DMS79 (cell line): ENCODE measurements around the gene PDE1C.

ENCODE experiments used
- DNase-seq: peaks from one replicate; lab custom pipeline; 2025; lab: John Stamatoyannopoulos, UW

Gene PDE1C

DNA sequence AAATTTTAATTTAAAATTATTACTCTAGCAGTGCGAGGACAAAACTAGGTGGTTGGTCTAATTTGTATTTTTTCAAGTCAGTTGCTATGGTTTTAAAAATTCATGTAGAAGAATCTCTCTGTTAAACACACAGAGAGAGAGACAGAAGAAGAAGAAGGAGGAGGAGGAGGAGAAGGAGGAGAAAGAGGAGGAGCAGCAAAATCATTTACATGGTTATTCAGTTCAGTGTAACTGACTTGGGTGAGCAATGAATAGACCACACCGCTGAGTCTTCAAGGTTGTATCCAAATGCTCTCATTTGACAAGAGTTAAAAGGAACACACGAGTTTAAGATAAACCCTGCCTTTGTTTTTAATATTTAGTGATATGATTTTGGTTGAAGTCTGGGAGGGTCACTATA, 131.1 kb downstream of the PDE1C start:
- DNase-seq, result no peak

DNA sequence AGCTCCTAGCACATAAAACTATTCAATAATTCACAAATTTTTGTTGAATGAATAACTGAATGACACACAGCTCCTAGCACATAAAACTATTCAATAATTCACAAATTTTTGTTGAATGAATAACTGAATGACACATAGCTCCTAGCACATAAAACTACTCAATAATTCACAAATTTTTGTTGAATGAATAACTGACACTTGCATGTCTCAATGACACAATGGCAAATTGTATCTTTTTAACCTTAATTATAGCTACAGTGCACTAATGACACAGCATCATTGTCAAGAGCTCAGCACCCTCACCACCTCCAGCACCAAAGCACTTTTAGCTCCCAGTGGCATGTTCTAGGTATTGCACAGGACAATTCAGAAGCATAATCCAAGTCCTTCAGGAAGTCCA, 131.6 kb downstream of the PDE1C start:
- DNase-seq, result no peak

DNA sequence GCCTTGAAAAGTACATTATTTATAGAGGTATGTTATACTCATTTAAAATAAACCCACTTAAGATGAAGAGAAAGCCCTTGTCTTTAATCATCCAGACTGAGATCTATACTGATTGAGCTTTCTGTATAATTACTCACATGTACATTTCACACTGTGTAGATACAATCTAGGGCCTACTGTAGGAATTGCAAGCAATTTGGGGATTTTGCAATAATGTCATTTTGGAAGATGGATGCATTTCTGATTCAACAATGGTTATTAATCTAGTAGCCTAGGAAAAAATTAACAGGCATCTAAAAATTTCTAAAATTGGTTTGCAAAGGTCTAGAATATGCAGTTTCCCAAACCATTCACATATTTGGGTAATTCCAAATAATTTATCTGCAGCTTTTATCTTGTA, 132.2 kb downstream of the PDE1C start:
- no peak for DNase-seq

DNA sequence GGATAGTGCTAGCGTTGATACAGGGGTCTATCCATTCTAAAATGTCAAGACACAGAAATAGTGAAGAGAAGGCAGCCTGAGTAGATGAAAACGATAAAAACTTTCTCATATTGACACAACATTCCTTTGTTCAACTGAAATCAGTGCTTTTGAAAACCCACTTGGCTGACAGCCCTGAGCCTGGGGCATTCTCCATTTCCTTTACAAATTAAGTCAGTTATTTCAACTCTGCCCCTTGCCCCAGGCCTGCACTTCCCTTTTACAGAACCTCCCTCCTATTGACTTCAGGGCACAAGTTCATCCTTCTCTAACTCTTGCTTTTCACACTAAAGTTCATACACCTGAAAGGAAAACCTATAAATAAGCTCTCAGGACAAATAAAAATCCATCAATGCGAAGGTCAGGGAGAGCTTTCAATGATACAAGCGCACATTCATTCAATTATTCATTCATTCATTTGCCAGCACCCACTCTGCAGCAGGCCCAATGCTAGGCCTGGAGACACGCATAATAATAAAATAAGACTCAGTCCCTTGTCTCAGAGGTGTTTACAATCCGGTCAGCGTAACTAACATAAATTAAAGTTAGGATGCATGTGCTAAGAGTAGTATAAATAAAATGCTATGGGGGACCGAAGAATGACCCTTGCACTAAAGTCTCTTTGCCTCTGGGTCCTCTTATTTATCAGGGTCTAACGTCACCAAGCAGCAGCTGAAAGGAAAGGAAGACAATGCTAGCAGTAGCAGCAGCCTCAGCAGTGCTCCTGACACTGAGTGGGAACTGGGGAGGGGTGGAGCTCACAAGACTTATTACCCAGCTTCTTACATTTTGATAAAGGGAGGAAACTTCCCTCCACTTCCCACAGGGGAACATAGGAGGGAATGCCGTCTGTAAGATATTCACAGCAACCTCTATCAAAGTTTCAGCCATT, 134.8 kb downstream of the PDE1C start:
- no peak for DNase-seq

DNA sequence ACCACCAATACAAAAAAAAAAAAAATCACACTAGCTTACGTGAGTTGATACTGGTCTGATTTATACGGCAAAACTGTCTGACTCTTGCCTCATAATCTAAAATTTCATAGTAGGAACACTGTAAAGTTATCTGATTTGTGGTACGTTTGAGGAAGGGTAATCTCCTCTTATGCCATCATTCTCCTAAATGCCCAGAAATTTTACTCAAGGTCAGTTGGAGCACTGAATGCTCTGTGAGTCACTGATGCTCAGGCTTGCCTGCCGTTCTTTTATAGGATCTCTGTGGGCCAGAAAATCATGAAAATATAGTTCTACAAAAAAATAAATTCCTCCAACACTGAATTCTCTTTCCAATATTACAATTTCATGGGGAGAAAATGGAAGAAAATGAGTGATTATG, 135.7 kb downstream of the PDE1C start:
- DNase-seq, result no peak

DNA sequence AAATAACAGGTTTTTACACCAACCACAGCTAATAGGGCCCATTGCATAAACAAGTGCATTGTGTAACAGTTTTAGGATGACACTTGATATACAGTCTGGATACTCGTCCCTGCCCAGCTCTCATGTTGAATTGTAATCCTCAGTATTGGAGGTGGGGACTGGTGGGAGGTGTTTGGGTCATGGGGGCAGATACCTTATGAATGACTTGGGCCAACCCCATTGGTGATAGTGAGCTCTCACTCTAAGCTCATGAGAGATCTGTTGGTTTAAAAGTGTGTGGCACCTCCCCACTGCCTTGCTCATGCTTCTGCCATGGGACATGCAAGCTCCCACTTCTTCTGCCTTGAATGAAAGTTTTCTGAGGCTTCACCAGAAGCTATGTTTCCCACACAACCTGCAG, 136.7 kb downstream of the PDE1C start:
- no peak for DNase-seq

DNA sequence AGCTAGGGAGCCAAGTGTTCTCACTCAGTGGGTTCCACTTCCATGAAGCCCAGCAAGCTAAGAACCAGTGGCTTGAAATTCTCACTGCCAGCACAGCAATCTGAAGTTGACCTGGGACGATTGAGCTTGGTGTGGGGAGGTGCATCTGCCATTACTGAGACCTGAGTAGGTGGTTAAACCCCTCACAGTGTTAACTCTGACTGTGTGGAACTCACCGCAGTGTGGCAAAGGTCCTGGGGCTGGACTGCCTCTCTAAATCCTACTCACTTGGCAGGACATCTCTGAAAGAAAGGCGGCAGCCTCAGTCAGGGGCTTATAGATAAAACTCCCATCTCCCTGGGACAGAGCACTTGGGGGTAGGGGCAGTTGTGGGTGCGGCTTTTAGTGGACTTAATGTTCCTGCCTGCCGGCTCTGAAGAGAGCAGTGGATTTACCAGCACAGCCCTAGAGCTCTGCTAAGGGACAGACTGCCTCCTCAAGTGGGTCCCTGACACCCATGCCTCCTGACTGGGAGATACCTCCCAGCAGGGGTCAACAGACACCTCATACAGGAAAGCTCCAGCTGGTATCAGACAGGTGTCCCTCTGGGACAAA, 143.1 kb downstream of the PDE1C start:
- no peak for DNase-seq

DNA sequence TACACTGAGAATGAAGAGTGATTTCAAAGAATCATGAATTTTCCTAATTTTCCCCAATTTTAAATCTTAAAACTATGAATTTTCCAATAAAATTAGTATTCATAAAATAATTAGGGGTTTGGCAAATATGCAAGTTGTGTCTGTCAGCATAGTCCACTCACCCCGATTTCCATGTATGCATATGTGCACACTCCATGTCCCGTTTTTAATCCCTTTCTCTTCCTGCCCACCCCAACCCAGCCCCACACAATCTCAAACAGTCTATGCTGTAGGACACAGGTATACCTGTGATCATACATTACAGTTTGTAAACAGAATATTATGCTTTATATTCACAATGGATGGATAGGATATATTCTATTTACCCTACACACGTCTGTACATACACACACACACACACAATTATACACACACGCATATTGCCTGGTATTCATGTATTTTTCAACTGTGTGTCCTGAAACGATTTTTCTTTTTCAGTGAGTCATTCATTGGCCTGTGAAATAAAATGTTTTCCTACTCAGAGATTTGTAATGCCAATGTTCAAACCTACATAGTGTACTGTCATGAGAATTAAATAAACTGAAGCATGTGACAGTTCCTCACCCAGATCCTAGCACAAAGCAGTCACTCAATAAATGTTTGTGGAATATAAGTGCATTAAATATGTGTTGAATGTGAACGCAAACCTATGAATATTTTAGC, 144.3 kb downstream of the PDE1C start:
- DNase-seq, result no peak

DNA sequence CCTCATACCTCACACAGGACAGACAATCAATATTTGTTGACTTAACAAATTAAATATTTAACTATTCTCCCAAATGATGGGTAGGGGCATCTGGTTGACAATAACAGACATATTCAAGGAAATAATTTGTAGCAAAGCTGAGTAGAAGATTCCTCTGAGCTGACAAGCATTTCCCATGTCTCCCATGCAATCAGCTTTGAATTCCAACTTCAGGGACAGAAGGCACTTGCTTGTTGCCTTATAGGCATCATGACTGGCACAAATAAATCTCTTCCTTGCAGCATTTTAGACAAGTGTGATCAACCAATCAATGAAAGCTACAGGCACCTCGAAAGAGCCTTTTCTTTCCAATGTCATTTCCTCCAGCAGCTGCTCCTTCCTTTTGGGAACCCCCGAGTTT, 146.0 kb downstream of the PDE1C start:
- DNase-seq, result no peak

DNA sequence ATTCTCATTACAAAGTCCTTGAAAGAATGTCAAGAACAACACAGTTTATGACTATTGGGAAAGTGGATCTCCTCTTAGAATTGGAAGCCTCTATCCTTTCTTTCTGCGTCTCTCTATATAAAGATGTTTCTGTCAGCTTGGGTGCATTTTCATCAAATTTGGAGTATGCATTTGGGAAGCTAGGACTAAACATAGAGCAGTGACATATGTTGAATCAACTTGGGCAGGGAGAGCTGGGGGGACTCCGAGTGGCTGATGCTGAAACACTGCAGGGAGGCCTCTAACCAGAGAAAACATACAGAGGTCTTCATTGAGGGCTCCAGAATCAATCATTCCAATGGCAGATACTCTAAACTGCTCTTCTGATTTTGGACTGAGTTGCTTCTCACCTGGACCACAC, 147.4 kb downstream of the PDE1C start:
- no peak for DNase-seq

DNA sequence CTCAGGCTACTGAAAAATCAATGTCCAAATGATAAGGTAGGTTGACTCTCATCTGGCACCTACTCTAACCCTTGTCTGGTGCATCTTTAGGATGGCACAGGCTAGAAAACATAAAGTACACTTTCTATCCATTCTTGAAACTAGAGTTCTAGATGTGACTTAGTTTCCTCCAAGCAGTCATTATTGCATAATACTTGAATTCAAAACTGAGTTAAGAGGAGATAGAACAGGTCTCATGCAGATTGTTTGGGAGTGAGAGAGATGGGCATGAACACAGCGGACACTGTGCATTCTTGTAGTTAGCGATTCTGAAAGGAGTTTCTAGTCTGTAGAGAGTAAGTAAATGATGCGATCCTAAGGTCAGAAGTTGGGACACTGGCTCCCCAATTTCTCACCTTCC, 149.2 kb downstream of the PDE1C start:
- DNase-seq, result no peak

DNA sequence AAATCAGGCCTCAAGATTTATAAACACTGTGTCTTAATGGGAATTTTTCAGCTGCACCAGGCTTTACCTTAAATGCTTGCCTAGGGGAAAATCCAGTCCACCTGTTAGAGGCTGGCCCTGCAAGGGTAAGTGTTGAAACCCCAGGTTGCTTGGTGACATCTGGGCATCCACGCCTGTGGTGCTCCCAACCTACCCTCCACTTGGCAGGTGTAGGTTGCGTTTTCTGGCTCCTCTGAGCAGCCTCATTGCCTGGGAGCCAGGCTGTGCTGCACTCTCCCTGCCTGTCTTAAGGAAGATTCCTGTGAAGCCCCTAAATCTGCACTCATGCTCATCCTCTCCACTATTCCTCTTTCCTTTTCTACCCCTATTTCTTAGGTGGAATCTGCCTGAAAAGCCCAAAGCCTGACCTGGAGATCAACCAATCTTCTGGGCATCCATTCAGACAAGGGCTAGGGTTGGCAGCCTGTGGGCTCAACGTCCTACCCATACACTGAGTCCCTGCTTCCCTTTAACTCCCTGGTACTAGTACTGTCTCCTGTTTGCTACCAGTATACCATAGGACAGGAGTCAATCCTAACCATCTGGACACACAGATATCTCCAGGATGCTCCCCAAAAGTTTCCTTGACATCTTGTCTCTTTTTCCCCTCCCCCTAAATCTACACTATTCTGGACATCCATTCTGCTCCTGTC, 150.4 kb downstream of the PDE1C start:
- DNase-seq, result no peak

DNA sequence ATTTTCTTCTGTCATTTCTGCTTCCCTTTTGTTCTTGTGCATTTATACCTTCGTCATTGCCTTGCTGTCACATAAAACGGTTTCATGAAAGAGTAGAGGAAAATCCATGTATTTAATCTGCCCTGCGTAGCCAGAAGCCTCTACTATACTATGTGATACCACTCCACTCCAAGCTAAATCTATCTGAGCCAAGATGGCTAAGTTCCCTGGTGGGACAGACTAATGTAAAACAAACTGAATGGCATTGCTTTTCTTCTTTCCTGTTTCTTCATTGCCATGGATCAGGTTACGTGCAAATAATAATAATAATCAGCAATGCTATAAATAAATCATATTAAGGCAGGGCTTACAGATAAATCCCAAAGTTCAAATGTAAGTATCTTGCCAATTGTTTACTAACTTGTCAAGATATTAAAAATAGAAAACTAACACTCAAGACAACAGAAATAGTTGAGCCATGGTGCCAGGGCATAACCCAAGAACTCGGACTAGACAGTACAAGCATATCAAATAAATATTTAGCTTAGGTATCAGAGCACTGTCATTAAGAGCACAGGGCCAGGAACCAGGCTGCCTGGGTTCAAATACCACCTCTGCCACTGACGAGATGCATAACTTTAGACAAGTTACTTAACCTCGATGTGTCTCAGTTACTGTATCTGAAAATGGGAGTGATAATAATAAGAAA, 151.4 kb downstream of the PDE1C start:
- no peak for DNase-seq

DNA sequence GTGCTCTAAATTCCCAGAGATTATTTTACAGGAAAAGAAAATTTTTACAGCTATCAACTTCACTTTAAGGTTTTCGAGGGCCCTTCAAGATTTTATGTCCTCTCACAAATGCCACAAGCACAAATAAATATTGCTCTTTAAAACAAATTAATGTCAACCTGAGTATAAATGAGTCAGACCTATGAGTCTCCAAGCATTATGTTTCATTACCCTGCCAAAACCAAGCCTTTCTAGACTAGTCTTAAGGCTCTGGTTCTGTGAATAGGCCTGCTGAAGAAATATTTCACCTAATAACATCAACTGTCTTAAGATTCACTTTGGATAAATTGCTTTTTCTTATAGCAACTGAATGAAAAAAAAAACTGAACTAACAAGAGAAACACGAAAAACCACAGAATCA, 153.0 kb downstream of the PDE1C start:
- DNase-seq, result no peak

DNA sequence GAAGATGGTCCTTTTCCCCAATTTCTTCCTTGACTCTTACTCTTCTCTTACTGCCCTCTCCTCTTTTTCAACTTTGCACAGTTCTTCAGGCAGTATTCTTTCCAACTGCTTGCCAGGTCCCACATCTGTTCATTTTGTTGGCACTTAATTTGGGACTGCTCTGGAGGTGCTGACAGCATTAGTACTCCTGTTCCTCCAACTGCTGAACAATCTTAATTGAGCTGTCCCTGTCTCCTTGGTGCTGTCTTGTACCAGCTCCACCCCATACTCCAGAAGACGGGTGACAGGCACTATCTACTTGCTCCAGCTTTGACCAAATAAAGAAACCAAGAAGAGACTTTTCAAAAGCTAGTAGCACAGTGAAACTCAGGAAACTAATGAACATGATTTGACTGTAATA, 160.0 kb downstream of the PDE1C start:
- DNase-seq, result no peak

DNA sequence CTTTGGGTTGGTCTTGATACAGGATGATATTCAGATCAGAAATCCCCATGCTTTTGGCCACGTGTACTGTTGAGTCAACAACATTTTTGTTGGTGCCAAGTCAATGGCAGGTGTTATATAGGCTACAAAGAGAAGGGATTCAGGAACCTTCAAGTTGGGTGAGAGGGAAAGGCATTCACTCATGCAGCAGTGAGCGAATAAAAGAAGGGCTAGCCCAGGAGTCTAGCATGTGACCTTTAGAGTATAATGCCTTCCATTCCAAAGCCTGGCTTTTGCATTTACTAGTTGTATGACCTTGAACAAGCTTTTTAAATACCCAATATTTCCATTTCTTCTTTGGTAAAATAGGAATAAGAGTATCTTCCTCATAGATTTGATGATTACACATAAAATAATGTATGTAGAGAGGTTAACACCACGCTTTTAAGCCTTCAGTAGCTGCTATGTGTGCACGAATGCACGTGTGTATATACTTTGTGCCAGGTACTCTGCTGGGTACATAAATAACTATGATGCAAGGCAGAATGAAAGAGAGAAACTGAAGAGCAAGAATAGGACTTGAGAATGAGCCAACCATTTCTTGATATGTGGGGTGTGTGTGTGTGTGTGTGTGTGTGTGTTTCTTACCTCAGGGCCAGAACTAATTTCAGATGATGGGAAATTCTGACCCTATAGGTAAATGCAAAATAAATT, 163.6 kb downstream of the PDE1C start:
- no peak for DNase-seq

DNA sequence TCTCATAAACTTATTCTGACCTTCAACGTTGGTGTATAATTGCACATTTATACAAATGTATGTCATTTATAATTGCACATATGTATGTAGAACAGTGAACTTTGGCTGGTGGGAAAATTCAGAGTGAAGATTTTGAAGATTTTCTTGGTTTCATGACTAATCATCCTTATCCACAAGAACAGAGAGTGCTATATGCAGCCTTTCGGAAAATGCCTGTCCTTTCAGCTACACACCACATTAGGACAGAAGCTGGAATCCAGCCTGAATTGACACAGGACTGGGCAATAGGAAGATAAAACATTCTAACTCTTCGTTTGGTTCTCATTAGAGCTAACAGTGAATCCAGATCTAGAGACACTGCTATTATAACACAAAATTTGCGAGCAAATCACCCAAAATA, 166.2 kb downstream of the PDE1C start:
- DNase-seq, result no peak

DNA sequence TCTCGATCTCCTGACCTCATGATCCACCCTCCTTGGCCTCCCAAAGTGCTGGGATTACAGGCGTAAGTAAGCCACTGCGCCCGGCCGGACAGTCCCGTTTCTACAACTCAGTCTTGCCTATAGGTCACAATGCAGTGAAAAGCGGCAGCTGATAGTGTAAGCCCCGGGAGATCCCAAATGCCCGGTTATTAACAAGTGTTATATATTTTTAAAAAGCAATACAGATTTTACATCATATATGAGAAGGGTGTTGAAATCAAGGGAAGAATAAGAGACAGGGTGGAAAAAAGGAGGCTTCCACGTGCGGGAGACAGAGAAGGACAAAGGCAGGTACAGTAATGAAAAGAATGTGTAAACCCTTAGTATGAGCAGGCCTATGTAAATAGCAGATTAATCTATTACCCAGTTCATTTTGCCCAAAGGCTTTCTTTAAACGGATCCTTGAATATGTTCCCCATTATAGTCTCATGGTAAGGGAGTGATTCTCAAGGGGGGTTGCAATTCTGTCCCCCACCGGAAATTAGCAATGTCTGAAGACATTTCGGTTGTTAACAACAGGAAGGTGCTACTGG, 170.8 kb downstream of the PDE1C start:
- DNase-seq, result no peak

DNA sequence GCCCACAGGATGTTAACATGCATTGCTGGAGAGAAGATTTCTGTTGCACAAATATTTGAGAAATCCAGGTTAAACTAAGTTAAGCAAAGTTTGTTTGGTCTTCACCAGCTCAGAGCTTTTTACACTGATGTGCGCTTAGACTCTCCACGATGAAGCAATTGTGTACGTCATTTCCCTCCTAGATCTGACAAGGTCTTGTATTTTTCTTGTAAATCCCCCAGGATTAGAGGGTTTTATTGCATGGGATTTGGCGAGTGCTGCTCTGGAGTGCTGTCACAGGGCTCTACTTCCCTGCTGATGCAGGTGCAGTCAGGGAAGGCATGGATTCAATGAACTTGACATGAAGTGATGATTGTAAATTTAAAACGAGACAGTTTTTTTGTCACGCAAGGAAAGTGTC, 173.3 kb downstream of the PDE1C start:
- DNase-seq, result no peak

DNA sequence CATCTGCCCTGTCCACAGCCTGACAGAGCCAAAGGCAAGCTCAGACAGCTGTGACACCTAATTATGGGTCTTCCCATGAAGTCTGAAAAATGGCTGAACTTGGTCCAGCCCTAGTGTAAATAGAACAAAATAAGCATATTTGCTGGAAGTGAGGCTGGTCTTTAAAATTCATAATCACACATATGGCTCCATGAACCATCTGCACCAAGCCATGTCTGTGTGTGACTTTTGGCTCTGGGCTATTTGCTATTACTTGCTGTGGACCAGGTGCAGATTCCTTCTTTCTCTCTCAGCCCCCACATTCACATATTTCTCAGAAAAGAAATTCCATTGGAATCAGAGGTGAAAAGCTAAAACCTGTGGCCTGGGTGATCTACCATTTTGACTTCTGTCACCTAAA, 175.9 kb downstream of the PDE1C start:
- no peak for DNase-seq

DNA sequence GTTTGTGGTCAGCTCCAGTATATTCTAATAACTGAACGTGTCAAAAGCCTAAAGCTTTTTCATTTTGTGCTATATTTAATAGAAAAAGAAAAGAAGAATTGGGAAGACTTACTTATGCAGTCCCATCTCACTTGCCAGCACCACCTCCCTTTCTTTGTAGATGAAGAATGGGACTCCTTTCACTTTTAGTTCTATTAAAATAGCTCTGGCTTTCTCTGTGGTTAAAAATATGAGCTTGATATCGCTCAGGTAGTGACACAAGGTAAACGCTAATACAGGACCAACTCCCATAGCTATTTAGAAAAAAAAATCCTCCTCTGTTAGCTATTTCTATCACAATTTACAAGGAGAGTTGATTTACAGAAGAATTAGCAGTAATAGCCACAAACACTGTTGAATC, 176.8 kb downstream of the PDE1C start:
- no peak for DNase-seq
